Lung (tissue), 12 donors: ENCODE measurements around the gene GCGR. TPM values are rescaled to one million over a fixed set of nuclear protein-coding genes. Genes with fewer than 3 reads are reported as not detected.

Experiments
- ATAC-seq: fragments of 200-7000 bp; cut with Tn5 transposase; one replicate; pipeline ENCODE4 v1.9.1; 2020; ENCODE audit warnings: moderate number of reproducible peaks; ENCODE audit not compliant: insufficient read depth, low FRiP score
- DNase-seq, 3 donors: peaks; one replicate each; pipeline ENCODE4 v3.0.0-alpha.2; 2013 to 2017
- H3K27ac ChIP-seq, 2 donors: one replicate each; pipeline ENCODE4 v1.5.1; 2013; ENCODE audit warnings: mild to moderate bottlenecking in 2 of 2, moderate library complexity in 2 of 2, control low read depth in 1 of 2, inconsistent platforms in 1 of 2, low read depth in 1 of 2, low read length in 1 of 2
- H3K27me3 ChIP-seq, 3 donors: one replicate each; pipeline ENCODE4 v1.5.1; 2013; ENCODE audit warnings: low read length in 2 of 3; ENCODE audit not compliant: control insufficient read depth in 3 of 3, insufficient read depth in 3 of 3
- H3K36me3 ChIP-seq, 4 donors: one replicate each; pipeline ENCODE4 v1.5.1; 2013; ENCODE audit warnings: low read length in 4 of 4, mild to moderate bottlenecking in 1 of 4, moderate library complexity in 1 of 4; ENCODE audit not compliant: control insufficient read depth in 4 of 4, insufficient read depth in 4 of 4
- H3K4me1 ChIP-seq, 5 donors: one replicate each; pipeline ENCODE4 v1.5.1; 2013; ENCODE audit warnings: low read length in 5 of 5, mild to moderate bottlenecking in 2 of 5, moderate library complexity in 1 of 5; ENCODE audit not compliant: control insufficient read depth in 5 of 5, insufficient read depth in 5 of 5
- H3K4me3 ChIP-seq: one replicate; pipeline ENCODE4 v1.5.1; 2013; ENCODE audit warnings: mild to moderate bottlenecking, control low read depth, moderate library complexity
- H3K9ac ChIP-seq, 2 donors: one replicate each; pipeline ENCODE4 v1.5.1; 2013; ENCODE audit warnings: low read length in 2 of 2, control low read depth in 1 of 2; ENCODE audit not compliant: insufficient read depth in 1 of 2
- H3K9me3 ChIP-seq, 4 donors: one replicate each; pipeline ENCODE4 v1.5.1; 2013; ENCODE audit warnings: low read length in 3 of 4, mild to moderate bottlenecking in 1 of 4, moderate library complexity in 1 of 4; ENCODE audit not compliant: control insufficient read depth in 4 of 4, insufficient read depth in 3 of 4
- CTCF ChIP-seq: IDR thresholded peaks from 2 replicates; pipeline ENCODE4 v1.5.1; 2012; ENCODE audit warnings: mild to moderate bottlenecking; ENCODE audit errors: control extremely low read depth, extremely low read depth
- WGBS, 2 donors: extraction: QIAGEN DNeasy Blood & Tissue Kit; methylation state at CpG; one replicate each; pipeline ENCODE4 v1.1.7; 2013; 5-methylcytosine and 5-hydroxymethylcytosine counted together
- polyA plus RNA-seq, 2 donors: library from polyadenylated mRNA; stranded (reverse); fragments of 200-250 nt; gene quantifications; one replicate each; pipeline ENCODE4 v1.2.1, GENCODE V29; 2013
- total RNA-seq, 2 donors: library from RNA; depleted of rRNA in 1 of 2; stranded (reverse); fragments of >200 nt in 1 of 2; gene quantifications; one replicate each; pipeline ENCODE4 v1.2.1, GENCODE V29; 2014 to 2021
- donor health status: control.
- donor health status: control.
- donor health status: Bipolar disorder and iron deficiency.
- donor health status: healthy.
- donor health status: DM: yes; HTN: yes; CAD: no.

GCGR gene
- total and polyA plus RNA-seq, 4 donors: 0.09 to 0.12 (median 0.11) TPM; not detected in 1

DNA sequence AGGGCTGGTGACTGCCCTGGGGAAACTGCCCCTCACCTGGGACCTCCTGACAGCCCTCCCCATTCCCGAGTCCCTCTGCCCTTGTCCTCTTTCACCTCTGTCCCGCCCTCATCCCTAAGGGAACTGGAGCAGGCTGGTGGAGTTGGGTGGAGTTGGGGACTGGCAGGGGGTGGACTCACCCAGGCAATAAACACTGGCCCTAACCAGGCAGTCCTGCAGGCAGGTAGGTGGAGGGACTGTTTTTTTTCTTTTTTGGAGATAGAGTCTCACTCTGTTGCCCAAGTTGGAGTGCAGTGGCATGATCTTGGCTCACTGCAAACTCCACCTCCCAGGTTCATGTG, 11.7 kb downstream of the GCGR start:
- H3K4me3 ChIP-seq: no peak overlapping the region
- no peak overlapping the region for H3K27ac ChIP-seq
- 53 to 83% methylated on average over 2 of the region's 2 CpGs for WGBS, 2 donors
- DNase-seq (no peak), ATAC-seq (no peak)
- H3K9ac ChIP-seq: no peak overlapping the region
- no peak for TF ChIP-seq CTCF
- peaks cover 0 to 4% (median 0%) of the 10 kb centered on the region in 3 donors for H3K27me3 ChIP-seq
- H3K4me1 ChIP-seq: peaks cover 0 to 4% (median 0%) of the 10 kb centered on the region in 5 donors
- H3K36me3 ChIP-seq: no peaks in the 10 kb centered on the region
- peaks cover 0 to 2% (median 0%) of the 10 kb centered on the region in 4 donors for H3K9me3 ChIP-seq

DNA sequence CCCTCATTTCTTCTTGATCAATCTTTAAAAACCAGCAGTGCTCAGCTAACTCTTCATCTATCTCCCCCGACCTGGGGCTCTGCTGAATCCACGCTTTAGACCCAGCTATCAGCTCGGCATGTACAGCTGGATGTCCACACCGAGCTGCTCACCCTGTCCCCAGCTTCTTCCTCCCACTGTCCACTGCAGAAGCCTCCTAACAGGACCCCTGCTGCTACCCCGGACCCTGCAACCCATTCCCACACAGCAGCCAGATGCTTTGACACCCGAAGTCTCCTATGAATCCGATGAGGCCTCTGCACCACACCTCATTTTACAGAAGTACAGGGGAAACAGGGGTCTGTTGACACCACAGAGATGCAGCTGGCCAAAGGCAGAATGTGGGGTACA, 13.8 kb downstream of the GCGR start:
- H3K27ac ChIP-seq: no peak overlapping the region
- peaks cover 0 to 4% (median 0%) of the 10 kb centered on the region in 5 donors for H3K4me1 ChIP-seq
- ATAC-seq (no peak), DNase-seq (no peak)
- H3K9ac ChIP-seq: no peak overlapping the region
- 46 to 49% methylated on average over 7 of the region's 7 CpGs for WGBS, 2 donors
- peaks cover 0 to 4% (median 0%) of the 10 kb centered on the region in 3 donors for H3K27me3 ChIP-seq
- H3K36me3 ChIP-seq: peaks cover 0 to 3% (median 0%) of the 10 kb centered on the region in 4 donors
- no peak overlapping the region for H3K4me3 ChIP-seq
- H3K9me3 ChIP-seq: peaks cover 0 to 2% (median 0%) of the 10 kb centered on the region in 4 donors
- no peak for TF ChIP-seq CTCF

GRCh38 chr17:81819708-81820107, 15.8 kb downstream of the GCGR start:
- peaks cover 0 to 18% (median 3%) of the 10 kb centered on the region in 4 donors for H3K36me3 ChIP-seq
- 28 to 56% methylated on average over 5 to 13 of the region's 13 CpGs for WGBS, 2 donors
- H3K9ac ChIP-seq: no peak overlapping the region
- H3K4me3 ChIP-seq: no peak overlapping the region
- H3K4me1 ChIP-seq: peaks cover 0 to 4% (median 0%) of the 10 kb centered on the region in 5 donors
- ATAC-seq (no peak), DNase-seq (no peak)
- TF ChIP-seq CTCF: no peak
- peaks cover 0 to 2% (median 0%) of the 10 kb centered on the region in 4 donors for H3K9me3 ChIP-seq
- no peak overlapping the region for H3K27ac ChIP-seq
- H3K27me3 ChIP-seq: peaks cover 0 to 4% (median 0%) of the 10 kb centered on the region in 3 donors

GRCh38 chr17:81821147-81821546, 17.2 kb downstream of the GCGR start:
- Histone ChIP-seq H3K27me3 (peaks cover 0 to 4% (median 0%) of the 10 kb centered on the region in 3 donors), H3K9me3 (peaks cover 0 to 2% (median 0%) of the 10 kb centered on the region in 4 donors), H3K36me3 (peaks cover 0 to 18% (median 3%) of the 10 kb centered on the region in 4 donors), H3K4me3 (no peak overlapping the region), H3K4me1 (peaks cover 0 to 4% (median 0%) of the 10 kb centered on the region in 5 donors), H3K9ac (no peak overlapping the region), H3K27ac (peak overlapping the region in 1 of 2 donors; percentile 78)
- TF ChIP-seq CTCF: no peak
- WGBS, 2 donors: 83 to 87% methylated on average over 8 of the region's 8 CpGs
- no peak for DNase-seq
- no peak for ATAC-seq
